ENCODE measurements around the gene TNIK. TPM values are rescaled to one million over a fixed set of nuclear protein-coding genes. Genes with fewer than 3 reads are reported as not detected.

Gene TNIK
- total and polyA plus RNA-seq, 12 donors: 9.3 to 51.9 (median 35.1) TPM

DNA sequence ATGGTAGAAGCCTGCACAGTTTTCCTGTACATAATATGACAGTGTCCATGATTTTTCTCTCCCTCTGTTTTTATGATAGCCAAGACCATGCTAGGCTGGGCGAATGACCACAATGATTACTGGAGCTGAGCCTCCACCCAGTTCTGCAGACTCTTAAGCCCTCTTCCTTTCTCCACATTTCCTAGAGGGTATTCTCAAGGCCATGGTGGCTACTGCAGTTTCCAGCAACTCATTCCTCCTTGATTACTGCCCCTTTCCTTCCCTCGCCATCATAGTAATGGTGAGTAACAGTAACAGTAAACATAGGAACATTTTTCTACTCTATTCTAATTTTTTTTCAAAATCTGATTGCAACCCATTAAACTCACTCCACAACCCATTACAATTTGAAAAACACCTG, 20.2 kb downstream of the TNIK start:
- WGBS, 2 donors: 87 to 95% methylated on average over 2 of the region's 2 CpGs

DNA sequence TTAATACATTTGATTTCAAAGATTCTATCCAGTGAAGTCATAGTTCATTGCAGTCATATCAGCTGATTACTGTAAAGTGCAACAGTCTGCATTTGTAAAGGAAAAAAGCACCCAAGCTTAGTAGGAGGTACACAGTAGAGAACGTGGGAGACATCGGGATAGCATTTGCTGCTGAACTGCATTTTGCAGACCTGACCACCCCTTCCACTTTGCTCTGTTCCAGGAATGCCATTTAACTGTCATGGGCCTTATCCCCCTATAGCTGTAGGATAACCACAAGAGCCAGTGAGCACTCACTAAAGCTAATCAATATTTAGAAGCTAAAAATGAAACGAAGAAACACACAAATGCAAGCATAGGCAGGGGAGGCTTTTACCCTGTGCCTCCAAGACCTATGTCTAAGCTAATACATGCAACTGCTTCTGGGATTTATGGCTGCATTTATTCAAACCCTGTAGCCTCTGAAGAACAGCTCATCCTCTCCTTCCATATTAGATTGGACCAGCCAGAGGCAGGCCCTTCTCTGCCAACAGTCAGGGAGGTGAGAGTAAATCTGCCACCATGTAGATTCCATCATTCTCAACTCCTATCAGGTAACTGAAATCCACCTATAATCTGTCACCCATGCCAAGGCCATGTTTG, 23.0 kb downstream of the TNIK start:
- H3K27ac ChIP-seq: no peak overlapping the region
- WGBS, 2 donors: 45 to 47% methylated on average over 3 of the region's 3 CpGs
- no peak overlapping the region for H3K4me3 ChIP-seq
- TF ChIP-seq, protein P1, sequence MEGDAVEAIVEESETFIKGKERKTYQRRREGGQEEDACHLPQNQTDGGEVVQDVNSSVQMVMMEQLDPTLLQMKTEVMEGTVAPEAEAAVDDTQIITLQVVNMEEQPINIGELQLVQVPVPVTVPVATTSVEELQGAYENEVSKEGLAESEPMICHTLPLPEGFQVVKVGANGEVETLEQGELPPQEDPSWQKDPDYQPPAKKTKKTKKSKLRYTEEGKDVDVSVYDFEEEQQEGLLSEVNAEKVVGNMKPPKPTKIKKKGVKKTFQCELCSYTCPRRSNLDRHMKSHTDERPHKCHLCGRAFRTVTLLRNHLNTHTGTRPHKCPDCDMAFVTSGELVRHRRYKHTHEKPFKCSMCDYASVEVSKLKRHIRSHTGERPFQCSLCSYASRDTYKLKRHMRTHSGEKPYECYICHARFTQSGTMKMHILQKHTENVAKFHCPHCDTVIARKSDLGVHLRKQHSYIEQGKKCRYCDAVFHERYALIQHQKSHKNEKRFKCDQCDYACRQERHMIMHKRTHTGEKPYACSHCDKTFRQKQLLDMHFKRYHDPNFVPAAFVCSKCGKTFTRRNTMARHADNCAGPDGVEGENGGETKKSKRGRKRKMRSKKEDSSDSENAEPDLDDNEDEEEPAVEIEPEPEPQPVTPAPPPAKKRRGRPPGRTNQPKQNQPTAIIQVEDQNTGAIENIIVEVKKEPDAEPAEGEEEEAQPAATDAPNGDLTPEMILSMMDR (IDR thresholded peaks at IDR 0.05): no peak
- intact Hi-C loops (cut with DNase I): no loop called here
- DNase-seq: no peak
- H3K9me3 ChIP-seq: peaks cover 0 to 7% (median 0%) of the 10 kb centered on the region in 11 donors
- peak in 1 of 8 donors; percentile 14 for ATAC-seq
- H3K36me3 ChIP-seq: no peaks in the 10 kb centered on the region
- no peaks in the 10 kb centered on the region for H3K27me3 ChIP-seq
- peaks cover 0 to 30% (median 6%) of the 10 kb centered on the region in 9 donors for H3K4me1 ChIP-seq

More for the DNA sequence above, 20.2 kb downstream of the TNIK start:
- H3K27me3 ChIP-seq: no peaks in the 10 kb centered on the region
- TF ChIP-seq, protein P1 (IDR thresholded peaks at IDR 0.05): no peak
- H3K4me3 ChIP-seq: no peak overlapping the region
- peaks cover 0 to 45% (median 22%) of the 10 kb centered on the region in 9 donors for H3K4me1 ChIP-seq
- H3K27ac ChIP-seq: no peak overlapping the region
- no peaks in the 10 kb centered on the region for H3K9me3 ChIP-seq
- no peaks in the 10 kb centered on the region for H3K36me3 ChIP-seq
- intact Hi-C loops (cut with DNase I): no loop called here
- ATAC-seq: no peak
- no peak for DNase-seq

DNA sequence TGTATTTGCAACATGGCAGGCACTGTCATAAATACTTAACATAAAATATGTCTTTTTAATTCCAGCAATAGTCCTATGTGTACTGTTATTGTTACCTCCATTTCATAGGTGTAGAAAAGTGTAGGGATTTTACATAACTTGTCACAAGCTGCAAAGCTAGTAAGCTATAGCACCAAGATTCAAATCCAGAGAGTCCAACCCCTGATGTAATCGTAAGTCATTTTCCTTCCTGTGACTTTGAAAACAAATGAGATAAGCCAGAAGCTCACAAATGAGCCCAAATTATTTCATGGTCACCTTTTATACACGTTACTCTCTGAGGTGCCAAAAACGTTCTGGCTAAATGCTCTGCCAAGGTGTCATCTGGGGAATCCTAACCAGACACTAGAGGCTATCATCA, 23.8 kb downstream of the TNIK start:
- intact Hi-C loops (cut with DNase I): no loop called here

DNA sequence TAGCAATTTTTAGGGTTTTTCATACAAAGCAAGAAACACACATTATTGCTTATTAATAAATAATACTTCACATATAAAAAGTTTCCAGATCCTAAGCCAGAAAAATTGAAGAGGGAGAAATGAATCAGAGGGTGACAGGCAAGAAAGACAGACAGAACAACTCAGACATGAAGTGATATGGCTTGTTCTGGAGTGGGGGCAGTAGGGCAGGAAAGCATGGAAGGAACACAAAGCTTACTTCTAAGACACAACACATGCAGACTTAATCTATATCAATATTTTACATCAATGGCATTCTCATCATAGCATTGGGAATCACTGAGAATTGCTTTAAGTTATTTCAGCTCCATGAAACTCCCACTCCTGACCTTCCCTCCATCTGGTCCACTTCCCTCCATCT, 24.4 kb downstream of the TNIK start:
- intact Hi-C loops (cut with DNase I): no loop called here
- ATAC-seq: no peak
- DNase-seq: no peak

More for the DNA sequence above, 23.8 kb downstream of the TNIK start:
- Histone ChIP-seq H3K4me3 (no peak overlapping the region), H3K27me3 (no peaks in the 10 kb centered on the region), H3K36me3 (no peaks in the 10 kb centered on the region), H3K4me1 (peaks cover 0 to 29% (median 6%) of the 10 kb centered on the region in 9 donors), H3K9me3 (peaks cover 0 to 7% (median 0%) of the 10 kb centered on the region in 11 donors), H3K27ac (no peak overlapping the region)
- DNase-seq (no peak), ATAC-seq (peak in 1 of 8 donors; percentile 19)
- WGBS, 2 donors: 17 to 24% methylated on average over 3 of the region's 3 CpGs
- TF ChIP-seq, protein P1 (IDR thresholded peaks at IDR 0.05): no peak

More for the DNA sequence above, 24.4 kb downstream of the TNIK start:
- Histone ChIP-seq H3K4me1 (peaks cover 0 to 29% (median 6%) of the 10 kb centered on the region in 9 donors), H3K4me3 (no peak overlapping the region), H3K9me3 (peaks cover 0 to 7% (median 0%) of the 10 kb centered on the region in 11 donors), H3K36me3 (no peaks in the 10 kb centered on the region), H3K27ac (no peak overlapping the region), H3K27me3 (no peaks in the 10 kb centered on the region)
- TF ChIP-seq, protein P1 (IDR thresholded peaks at IDR 0.05): no peak
